ENCODE data around the gene TRDMT1.

DNA sequence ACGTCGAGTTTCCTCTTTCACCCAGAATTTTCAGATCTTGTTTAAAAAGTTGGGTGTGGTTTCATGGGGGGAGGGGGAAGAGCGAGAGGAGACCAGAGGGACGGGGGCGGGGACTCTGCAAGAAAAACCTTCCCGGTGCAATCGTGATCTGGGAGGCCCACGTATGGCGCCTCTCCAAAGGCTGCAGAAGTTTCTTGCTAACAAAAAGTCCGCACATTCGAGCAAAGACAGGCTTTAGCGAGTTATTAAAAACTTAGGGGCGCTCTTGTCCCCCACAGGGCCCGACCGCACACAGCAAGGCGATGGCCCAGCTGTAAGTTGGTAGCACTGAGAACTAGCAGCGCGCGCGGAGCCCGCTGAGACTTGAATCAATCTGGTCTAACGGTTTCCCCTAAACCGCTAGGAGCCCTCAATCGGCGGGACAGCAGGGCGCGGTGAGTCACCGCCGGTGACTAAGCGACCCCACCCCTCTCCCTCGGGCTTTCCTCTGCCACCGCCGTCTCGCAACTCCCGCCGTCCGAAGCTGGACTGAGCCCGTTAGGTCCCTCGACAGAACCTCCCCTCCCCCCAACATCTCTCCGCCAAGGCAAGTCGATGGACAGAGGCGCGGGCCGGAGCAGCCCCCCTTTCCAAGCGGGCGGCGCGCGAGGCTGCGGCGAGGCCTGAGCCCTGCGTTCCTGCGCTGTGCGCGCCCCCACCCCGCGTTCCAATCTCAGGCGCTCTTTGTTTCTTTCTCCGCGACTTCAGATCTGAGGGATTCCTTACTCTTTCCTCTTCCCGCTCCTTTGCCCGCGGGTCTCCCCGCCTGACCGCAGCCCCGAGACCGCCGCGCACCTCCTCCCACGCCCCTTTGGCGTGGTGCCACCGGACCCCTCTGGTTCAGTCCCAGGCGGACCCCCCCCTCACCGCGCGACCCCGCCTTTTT lies 26.9 kb upstream of the TRDMT1 start, which contains the start of gene VIM:
- TF ChIP-seq POLR2AphosphoS5 (IDR thresholded peaks at IDR 0.05; ENCODE audit: low read depth, low read length): no peak
- TF ChIP-seq, protein P1, sequence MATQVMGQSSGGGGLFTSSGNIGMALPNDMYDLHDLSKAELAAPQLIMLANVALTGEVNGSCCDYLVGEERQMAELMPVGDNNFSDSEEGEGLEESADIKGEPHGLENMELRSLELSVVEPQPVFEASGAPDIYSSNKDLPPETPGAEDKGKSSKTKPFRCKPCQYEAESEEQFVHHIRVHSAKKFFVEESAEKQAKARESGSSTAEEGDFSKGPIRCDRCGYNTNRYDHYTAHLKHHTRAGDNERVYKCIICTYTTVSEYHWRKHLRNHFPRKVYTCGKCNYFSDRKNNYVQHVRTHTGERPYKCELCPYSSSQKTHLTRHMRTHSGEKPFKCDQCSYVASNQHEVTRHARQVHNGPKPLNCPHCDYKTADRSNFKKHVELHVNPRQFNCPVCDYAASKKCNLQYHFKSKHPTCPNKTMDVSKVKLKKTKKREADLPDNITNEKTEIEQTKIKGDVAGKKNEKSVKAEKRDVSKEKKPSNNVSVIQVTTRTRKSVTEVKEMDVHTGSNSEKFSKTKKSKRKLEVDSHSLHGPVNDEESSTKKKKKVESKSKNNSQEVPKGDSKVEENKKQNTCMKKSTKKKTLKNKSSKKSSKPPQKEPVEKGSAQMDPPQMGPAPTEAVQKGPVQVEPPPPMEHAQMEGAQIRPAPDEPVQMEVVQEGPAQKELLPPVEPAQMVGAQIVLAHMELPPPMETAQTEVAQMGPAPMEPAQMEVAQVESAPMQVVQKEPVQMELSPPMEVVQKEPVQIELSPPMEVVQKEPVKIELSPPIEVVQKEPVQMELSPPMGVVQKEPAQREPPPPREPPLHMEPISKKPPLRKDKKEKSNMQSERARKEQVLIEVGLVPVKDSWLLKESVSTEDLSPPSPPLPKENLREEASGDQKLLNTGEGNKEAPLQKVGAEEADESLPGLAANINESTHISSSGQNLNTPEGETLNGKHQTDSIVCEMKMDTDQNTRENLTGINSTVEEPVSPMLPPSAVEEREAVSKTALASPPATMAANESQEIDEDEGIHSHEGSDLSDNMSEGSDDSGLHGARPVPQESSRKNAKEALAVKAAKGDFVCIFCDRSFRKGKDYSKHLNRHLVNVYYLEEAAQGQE (IDR thresholded peaks at IDR 0.05; ENCODE audit: insufficient read depth in 1 of 2, low read depth in 2 of 2, low read length in 2 of 2): no peak
- no peak for TF ChIP-seq TAF1 (IDR thresholded peaks at IDR 0.05; ENCODE audit: borderline replicate concordance, insufficient read depth, low read length)
- TF ChIP-seq SIN3A (IDR thresholded peaks at IDR 0.05; ENCODE audit: borderline replicate concordance, insufficient read depth, low read length): peak; percentile 21; the same call in 1 of the 2 replicates
- TF ChIP-seq FOXP2 (optimal IDR thresholded peaks at IDR 0.05; ENCODE audit: borderline replicate concordance, extremely low read depth, extremely low read length, insufficient read depth): peak; percentile 74

Measured in PFSK-1 (cell line).